Gastroesophageal sphincter (tissue), 4 donors: ENCODE measurements around the gene TPX2. TPM values are rescaled to one million over a fixed set of nuclear protein-coding genes. Genes with fewer than 3 reads are reported as not detected.

Experiments
- ATAC-seq: fragments of 150-250 bp; one replicate; pipeline ENCODE4 v1.9.1; 2016; ENCODE audit warnings: mild to moderate bottlenecking, moderate library complexity
- H3K27ac ChIP-seq, 4 donors: fragments of 200-600 bp; sonication (generic) in 3 of 4; 1 replicate in 3 of 4; 2 replicates in 1 of 4; pipeline ENCODE4 v1.5.1; 2016 to 2019
- H3K27me3 ChIP-seq: fragments of 200-600 bp; sonication (generic); one replicate; pipeline ENCODE4 v1.5.1; 2019
- H3K36me3 ChIP-seq, 2 donors: fragments of 200-600 bp; sonication (generic); one replicate each; pipeline ENCODE4 v1.5.1; 2019; ENCODE audit warnings: control low read depth in 1 of 2
- H3K4me1 ChIP-seq, 3 donors: fragments of 200-600 bp; sonication (generic); 1 replicate in 2 of 3; 2 replicates in 1 of 3; pipeline ENCODE4 v1.5.1; 2016 to 2019; ENCODE audit warnings: control low read depth in 2 of 3
- H3K4me3 ChIP-seq, 2 donors: fragments of 200-600 bp; sonication (generic); one replicate each; pipeline ENCODE4 v1.5.1; 2019; ENCODE audit warnings: mild to moderate bottlenecking in 1 of 2, moderate library complexity in 1 of 2
- H3K9me3 ChIP-seq, 3 donors: fragments of 200-600 bp; sonication (generic); one replicate each; pipeline ENCODE4 v1.5.1; 2017 to 2019; ENCODE audit warnings: control low read depth in 2 of 3
- EP300 ChIP-seq: sonication (generic); formaldehyde crosslinking; IDR thresholded peaks from one replicate; pipeline ENCODE4 v1.6.1; 2017; ENCODE audit warnings: antibody characterized with exemption, mild to moderate bottlenecking
- POLR2A ChIP-seq, 2 donors: fragments of 450-650 bp; IDR thresholded peaks; one replicate each; pipeline ENCODE4 v1.6.1; 2017; ENCODE audit warnings: antibody characterized with exemption in 2 of 2, mild to moderate bottlenecking in 2 of 2, moderate library complexity in 1 of 2
- POLR2AphosphoS5 ChIP-seq: sonication (generic); formaldehyde crosslinking; IDR thresholded peaks from one replicate; pipeline ENCODE4 v1.6.1; 2017; ENCODE audit warnings: antibody characterized with exemption
- WGBS, 2 donors: methylation state at CpG; one replicate each; pipeline ENCODE4 v1.1.5; 2018; ENCODE audit warnings: low coverage in 1 of 2; 5-methylcytosine and 5-hydroxymethylcytosine counted together
- total RNA-seq, 4 donors: library from RNA; depleted of rRNA; stranded (reverse); fragments of >200 nt; gene quantifications; one replicate each; pipeline ENCODE4 v1.1.0, GENCODE V29; 2016
- TF ChIP-seq, protein P1 (sequence below), 4 experiments: fragments of 200-600 bp in 2 of 4; fragments of 450-650 bp in 2 of 4; sonication (generic) in 1 of 4; IDR thresholded peaks; one replicate each; pipeline ENCODE4 v1.5.1; 2017 to 2019; ENCODE audit warnings: antibody characterized with exemption in 4 of 4, mild to moderate bottlenecking in 2 of 4, moderate library complexity in 2 of 4

The TPX2 gene
- total RNA-seq, 4 donors from 2014 or later: 0.13 to 1.4 (median 0.74) TPM

DNA sequence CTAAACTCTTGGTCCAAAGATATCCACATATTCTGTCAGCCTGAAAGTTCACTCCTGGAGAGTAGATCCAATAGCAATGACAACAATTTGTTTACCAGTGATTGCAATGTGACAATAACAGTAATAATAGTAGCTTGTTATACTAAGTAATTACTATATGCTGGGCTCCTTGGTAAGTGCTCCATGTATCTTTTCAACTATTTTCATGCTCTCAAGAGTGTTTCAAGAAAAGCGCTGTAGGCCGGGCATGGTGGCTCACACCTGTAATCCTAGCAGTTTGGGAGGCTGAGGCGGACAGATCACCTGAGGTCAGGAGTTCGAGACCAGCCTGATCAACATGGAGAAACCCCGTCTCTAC is 31.9 kb upstream of the TPX2 start:
- no peaks in the 10 kb centered on the region for H3K9me3 ChIP-seq
- no peak overlapping the region for H3K4me3 ChIP-seq
- H3K4me1 ChIP-seq: peaks cover 23 to 88% (median 33%) of the 10 kb centered on the region in 3 donors
- H3K36me3 ChIP-seq: peaks cover 0 to 40% of the 10 kb centered on the region in 2 donors
- H3K27me3 ChIP-seq: no peaks in the 10 kb centered on the region
- H3K27ac ChIP-seq: peak overlapping the region in 1 of 4 donors; percentile 14
- 100% methylated on average over 5 of the region's 5 CpGs; no CpG with 5 or more reads in 1 of the 2 donors for WGBS, 2 donors
- TF ChIP-seq, protein P1, sequence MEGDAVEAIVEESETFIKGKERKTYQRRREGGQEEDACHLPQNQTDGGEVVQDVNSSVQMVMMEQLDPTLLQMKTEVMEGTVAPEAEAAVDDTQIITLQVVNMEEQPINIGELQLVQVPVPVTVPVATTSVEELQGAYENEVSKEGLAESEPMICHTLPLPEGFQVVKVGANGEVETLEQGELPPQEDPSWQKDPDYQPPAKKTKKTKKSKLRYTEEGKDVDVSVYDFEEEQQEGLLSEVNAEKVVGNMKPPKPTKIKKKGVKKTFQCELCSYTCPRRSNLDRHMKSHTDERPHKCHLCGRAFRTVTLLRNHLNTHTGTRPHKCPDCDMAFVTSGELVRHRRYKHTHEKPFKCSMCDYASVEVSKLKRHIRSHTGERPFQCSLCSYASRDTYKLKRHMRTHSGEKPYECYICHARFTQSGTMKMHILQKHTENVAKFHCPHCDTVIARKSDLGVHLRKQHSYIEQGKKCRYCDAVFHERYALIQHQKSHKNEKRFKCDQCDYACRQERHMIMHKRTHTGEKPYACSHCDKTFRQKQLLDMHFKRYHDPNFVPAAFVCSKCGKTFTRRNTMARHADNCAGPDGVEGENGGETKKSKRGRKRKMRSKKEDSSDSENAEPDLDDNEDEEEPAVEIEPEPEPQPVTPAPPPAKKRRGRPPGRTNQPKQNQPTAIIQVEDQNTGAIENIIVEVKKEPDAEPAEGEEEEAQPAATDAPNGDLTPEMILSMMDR (IDR thresholded peaks at IDR 0.05): no peak
- TF ChIP-seq POLR2A (IDR thresholded peaks at IDR 0.05): no peak
- no peak for TF ChIP-seq POLR2AphosphoS5
- TF ChIP-seq EP300: no peak
- ATAC-seq: no peak

DNA sequence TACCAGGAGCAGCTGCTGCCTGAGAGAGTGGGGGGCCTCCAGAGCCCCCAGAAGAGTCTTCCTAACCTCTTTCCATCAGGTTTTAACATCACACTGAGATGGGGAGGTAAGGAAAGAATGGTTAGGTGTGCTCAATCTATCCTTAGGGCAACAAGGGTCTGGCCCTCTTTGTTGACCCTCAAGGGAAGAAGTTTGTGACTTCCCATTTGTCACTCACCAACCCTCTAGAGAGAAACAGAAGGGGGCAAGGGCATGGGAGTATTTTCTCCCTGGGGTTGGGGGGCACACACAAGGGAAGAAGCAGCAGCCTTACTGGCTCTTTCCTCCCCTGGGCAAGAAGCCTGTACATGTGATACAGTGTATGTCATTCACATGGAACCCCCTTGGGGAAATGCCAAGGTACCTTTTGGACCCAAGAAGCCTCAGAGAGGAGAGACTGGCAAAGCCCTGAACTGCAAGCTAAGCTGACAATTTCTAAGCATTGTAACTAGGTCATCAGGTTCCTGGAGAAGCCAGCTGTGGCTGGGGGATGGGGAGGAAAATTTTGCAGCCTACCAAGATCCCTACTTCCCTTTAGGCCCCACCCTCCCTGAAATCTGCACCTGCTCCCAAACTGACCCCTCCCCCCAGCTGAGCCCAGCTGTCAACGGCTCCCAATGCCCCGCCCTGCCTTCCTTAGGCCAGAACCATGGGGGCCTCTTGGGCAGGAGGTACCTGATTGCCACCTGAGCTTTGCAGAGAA is 30.9 kb upstream of the TPX2 start:
- Histone ChIP-seq H3K27ac (peak overlapping the region in 3 of 4 donors; percentile 59 to 68 (median 66)), H3K36me3 (peaks cover 0 to 40% of the 10 kb centered on the region in 2 donors), H3K4me3 (no peak overlapping the region), H3K27me3 (no peaks in the 10 kb centered on the region), H3K4me1 (peaks cover 25 to 92% (median 40%) of the 10 kb centered on the region in 3 donors), H3K9me3 (no peaks in the 10 kb centered on the region)
- no CpG with 5 or more reads among the region's 2 CpGs for WGBS, 2 donors
- TF ChIP-seq, protein P1 (IDR thresholded peaks at IDR 0.05): no peak
- TF ChIP-seq EP300 (no peak), POLR2A (IDR thresholded peaks at IDR 0.05) (no peak), POLR2AphosphoS5 (no peak)
- no peak for ATAC-seq

DNA sequence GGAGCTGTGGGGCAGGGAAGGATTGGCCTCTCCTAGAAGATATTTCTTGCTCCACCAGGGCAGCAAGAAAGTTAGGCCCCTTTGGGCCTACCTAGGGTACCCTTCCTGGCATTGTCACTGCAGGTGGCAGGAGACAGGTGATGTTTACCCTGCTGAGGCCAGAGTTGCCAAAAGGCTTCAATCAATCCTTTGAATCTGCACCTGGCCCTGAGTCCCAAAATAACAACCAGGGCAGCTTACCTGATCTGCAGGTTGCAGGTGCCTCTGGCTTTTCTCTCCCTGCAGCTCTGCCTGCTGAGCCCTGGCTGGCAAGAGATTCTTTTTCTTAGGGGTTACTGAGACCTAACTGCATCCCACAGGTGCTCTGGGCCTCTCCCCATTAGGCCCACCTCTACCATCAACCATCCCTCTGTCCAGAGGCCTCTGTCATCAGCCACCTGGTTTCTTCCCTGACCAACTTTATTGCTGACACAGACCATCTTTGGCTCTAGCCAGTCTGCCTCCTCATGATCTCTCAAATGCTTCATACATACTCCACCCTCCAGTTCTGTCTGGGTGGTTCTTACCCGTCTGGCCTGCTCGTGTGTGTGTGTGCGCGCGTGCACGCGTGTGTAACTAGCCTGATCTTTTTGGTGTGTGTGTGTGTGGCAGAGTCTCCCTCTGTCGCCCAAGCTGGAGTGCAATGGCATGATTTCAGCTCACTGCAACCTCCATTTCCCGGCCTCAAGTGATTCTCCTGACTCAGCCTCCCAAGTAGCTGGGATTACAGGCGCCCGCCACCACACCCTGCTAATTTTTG is 30.2 kb upstream of the TPX2 start:
- no peaks in the 10 kb centered on the region for H3K27me3 ChIP-seq
- H3K36me3 ChIP-seq: peaks cover 0 to 40% of the 10 kb centered on the region in 2 donors
- H3K4me3 ChIP-seq: no peak overlapping the region
- WGBS, 2 donors: 100% methylated on average over 7 of the region's 11 CpGs; no CpG with 5 or more reads in 1 of the 2 donors
- no peak for ATAC-seq
- no peaks in the 10 kb centered on the region for H3K9me3 ChIP-seq
- peaks cover 29 to 95% (median 43%) of the 10 kb centered on the region in 3 donors for H3K4me1 ChIP-seq
- no peak for TF ChIP-seq POLR2AphosphoS5
- no peak for TF ChIP-seq EP300
- no peak for TF ChIP-seq POLR2A (IDR thresholded peaks at IDR 0.05)
- TF ChIP-seq, protein P1 (IDR thresholded peaks at IDR 0.05): no peak
- peak overlapping the region in 3 of 4 donors; percentile 59 to 68 (median 66) for H3K27ac ChIP-seq

DNA sequence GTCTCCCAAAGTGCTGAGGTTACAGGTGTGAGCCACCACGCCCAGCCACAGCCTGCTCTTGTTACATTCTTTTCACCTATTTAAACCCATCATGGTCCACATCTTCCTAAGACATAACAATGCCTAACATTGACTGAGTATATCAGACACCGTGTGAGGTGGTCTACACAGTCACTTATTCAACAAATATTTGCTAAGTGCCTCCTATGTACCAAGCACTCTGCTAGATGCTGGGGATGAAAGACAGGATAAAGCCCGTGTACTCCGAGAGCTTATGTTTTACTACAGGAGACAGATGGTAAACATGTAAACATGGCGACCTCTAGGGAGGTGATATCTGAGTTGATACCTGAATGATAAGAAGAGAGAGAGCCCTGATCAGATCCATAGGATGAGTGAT is 29.2 kb upstream of the TPX2 start:
- no peak for ATAC-seq
- WGBS, 2 donors: 84 to 90% methylated on average over 3 to 4 of the region's 5 CpGs
- Histone ChIP-seq H3K27me3 (no peaks in the 10 kb centered on the region), H3K27ac (peak overlapping the region in 3 of 4 donors; percentile 93 to 99 (median 93)), H3K36me3 (peaks cover 0 to 44% of the 10 kb centered on the region in 2 donors), H3K4me3 (no peak overlapping the region), H3K9me3 (no peaks in the 10 kb centered on the region), H3K4me1 (peaks cover 32 to 95% (median 50%) of the 10 kb centered on the region in 3 donors)
- TF ChIP-seq EP300 (no peak), POLR2A (IDR thresholded peaks at IDR 0.05) (no peak), POLR2AphosphoS5 (no peak)
- TF ChIP-seq, protein P1 (IDR thresholded peaks at IDR 0.05): no peak
